Right lobe of liver (tissue), 6 donors: ENCODE results near the gene SPATA45. TPM values are rescaled to one million over a fixed set of nuclear protein-coding genes. Genes with fewer than 3 reads are reported as not detected.

ENCODE experiments used
- ATAC-seq, 4 donors: fragments of 200-7000 bp; cut with Tn5 transposase; one replicate each; pipeline ENCODE4 v1.9.1; 2020; ENCODE audit warnings: mild to moderate bottlenecking in 4 of 4, moderate library complexity in 4 of 4
- DNase-seq, 3 donors: peaks; one replicate each; pipeline ENCODE4 v3.0.0-alpha.2; 2020
- H3K27ac ChIP-seq, 3 donors: fragments of 200-600 bp; one replicate each; pipeline ENCODE4 v1.8.0; 2022
- H3K27me3 ChIP-seq, 2 donors: fragments of 200-600 bp; one replicate each; pipeline ENCODE4 v1.8.0; 2022
- H3K36me3 ChIP-seq, 4 donors: fragments of 200-600 bp; sonication (generic) in 1 of 4; one replicate each; pipeline versions ENCODE4 v1.5.1 to v1.8.0; 2017 to 2022; ENCODE audit warnings: control low read depth in 1 of 4
- H3K4me1 ChIP-seq, 4 donors: fragments of 200-600 bp; sonication (generic) in 1 of 4; one replicate each; pipeline versions ENCODE4 v1.5.1 to v1.8.0; 2017 to 2022; ENCODE audit warnings: control low read depth in 1 of 4
- H3K4me3 ChIP-seq, 3 donors: fragments of 200-600 bp; one replicate each; pipeline ENCODE4 v1.8.0; 2022
- H3K9me3 ChIP-seq, 4 donors: fragments of 200-600 bp; sonication (generic) in 1 of 4; one replicate each; pipeline versions ENCODE4 v1.5.1 to v1.8.0; 2017 to 2022; ENCODE audit warnings: control low read depth in 1 of 4
- CTCF ChIP-seq, 4 donors: fragments of 200-600 bp in 3 of 4; fragments of 450-650 bp in 1 of 4; IDR thresholded peaks; one replicate each; pipeline versions ENCODE4 v1.5.1 to v1.8.0; 2016 to 2022; ENCODE audit warnings: antibody characterized with exemption in 4 of 4, mild to moderate bottlenecking in 2 of 4
- POLR2A ChIP-seq: fragments of 450-650 bp; IDR thresholded peaks from one replicate; pipeline ENCODE4 v1.6.1; 2017; ENCODE audit warnings: antibody characterized with exemption, mild to moderate bottlenecking
- WGBS: methylation state at CpG from one replicate; pipeline ENCODE4 v1.1.6; 2018; ENCODE audit warnings: low coverage, low lambda C conversion rate; ENCODE audit not compliant: insufficient coverage; ENCODE audit errors: missing lambda C conversion rate; 5-methylcytosine and 5-hydroxymethylcytosine counted together
- intact Hi-C, 2 donors: fragments of 100-400 bp; cut with DNase I; formaldehyde crosslinking; loops; one replicate each; pipeline versions ENCODE4 v1.11.2 to v1.14.1; 2022
- long read RNA-seq: library from polyadenylated mRNA; unstranded; transcript quantifications from one replicate; pipeline ENCODE4 v2.0.0, GENCODE V29; 2019
- total RNA-seq, 6 experiments: library from RNA; depleted of rRNA in 2 of 6; stranded (reverse); fragments of >200 nt in 2 of 6; fragmentation: NEBNext Ultra II Directional in 3 of 6; extraction: Animal tissue kit (Norgen Biotek cat#: 25700) in 3 of 6; gene quantifications; one replicate each; pipeline versions ENCODE4 v1.1.0 to v1.2.4, GENCODE V29; 2016 to 2023
- donor health status: DM: no; HTN: yes; CAD: no.
- donor health status: DM: no; HTN: no; CAD: no.
- donor health status: DM: no; HTN: no; CAD: no.
- donor health status: DM: no; HTN: yes; CAD: no.
- donor health status: DM: no; HTN: yes; CAD: no.

The SPATA45 gene
- 1 to 10 TPM in 1 of 6 experiments, not detected in 5; 1.2 TPM for total RNA-seq
- long read RNA-seq = 0 reads

- H3K4me3 ChIP-seq = no peak within 1 kb of the TSS
- DNase-seq = no peak
- intact Hi-C loops = no loop called here
- no peaks in the 10 kb centered on the region for H3K36me3 ChIP-seq
- TF ChIP-seq POLR2A (no peak), CTCF (IDR thresholded peaks at IDR 0.05) (no peak)
- H3K9me3 ChIP-seq = no peaks in the 10 kb centered on the region
- H3K27ac ChIP-seq = no peak within 1 kb of the TSS
- WGBS = 80% methylated on average over 4 of the region's 4 CpGs
- ATAC-seq = no peak
- H3K4me1 ChIP-seq = no peaks in the 10 kb centered on the region
- no peaks in the 10 kb centered on the region for H3K27me3 ChIP-seq
These were observed at the start of gene SPATA45 for GRCh38 chr1:212847549-212847948. Gene SPATA45 (minus strand): TSS chr1:212847649. CDS start chr1:212836149, 11,500 bp downstream.

GRCh38 chr1:212892108-212892507 is 44.7 kb upstream of the SPATA45 start:
- 100% methylated on average over 1 of the region's 1 CpG for WGBS
- ATAC-seq (no peak), DNase-seq (no peak)
- Histone ChIP-seq H3K4me3 (no peak overlapping the region), H3K27me3 (no peaks in the 10 kb centered on the region), H3K36me3 (peaks cover 0 to 22% (median 8%) of the 10 kb centered on the region in 4 donors), H3K27ac (no peak overlapping the region), H3K9me3 (no peaks in the 10 kb centered on the region), H3K4me1 (no peaks in the 10 kb centered on the region)
- intact Hi-C loops = no loop called here
- TF ChIP-seq CTCF (IDR thresholded peaks at IDR 0.05) (no peak), POLR2A (no peak)

GRCh38 chr1:212884592-212884991 is 37.1 kb upstream of the SPATA45 start:
- no peak for DNase-seq
- H3K9me3 ChIP-seq = no peaks in the 10 kb centered on the region
- no peaks in the 10 kb centered on the region for H3K27me3 ChIP-seq
- intact Hi-C loops = no loop called here
- no peak for TF ChIP-seq POLR2A
- TF ChIP-seq CTCF (IDR thresholded peaks at IDR 0.05) = no peak
- H3K27ac ChIP-seq = no peak overlapping the region
- H3K36me3 ChIP-seq = peaks cover 0 to 16% (median 8%) of the 10 kb centered on the region in 4 donors
- WGBS = 69% methylated on average over 4 of the region's 4 CpGs
- H3K4me3 ChIP-seq = no peak overlapping the region
- no peak for ATAC-seq
- H3K4me1 ChIP-seq = no peaks in the 10 kb centered on the region

- Histone ChIP-seq H3K36me3 (peaks cover 0 to 2% (median 0%) of the 10 kb centered on the region in 4 donors), H3K4me3 (no peak overlapping the region), H3K27me3 (no peaks in the 10 kb centered on the region), H3K27ac (no peak overlapping the region), H3K4me1 (no peaks in the 10 kb centered on the region), H3K9me3 (no peaks in the 10 kb centered on the region)
- TF ChIP-seq CTCF (IDR thresholded peaks at IDR 0.05) (no peak), POLR2A (no peak)
- ATAC-seq = no peak
- WGBS = 93% methylated on average over 6 of the region's 6 CpGs
- intact Hi-C loops = no loop called here
- no peak for DNase-seq
These were observed 32.7 kb upstream of the SPATA45 start for GRCh38 chr1:212879947-212880690.
